Measurements from ENCODE around the gene SYT7.

DNA sequence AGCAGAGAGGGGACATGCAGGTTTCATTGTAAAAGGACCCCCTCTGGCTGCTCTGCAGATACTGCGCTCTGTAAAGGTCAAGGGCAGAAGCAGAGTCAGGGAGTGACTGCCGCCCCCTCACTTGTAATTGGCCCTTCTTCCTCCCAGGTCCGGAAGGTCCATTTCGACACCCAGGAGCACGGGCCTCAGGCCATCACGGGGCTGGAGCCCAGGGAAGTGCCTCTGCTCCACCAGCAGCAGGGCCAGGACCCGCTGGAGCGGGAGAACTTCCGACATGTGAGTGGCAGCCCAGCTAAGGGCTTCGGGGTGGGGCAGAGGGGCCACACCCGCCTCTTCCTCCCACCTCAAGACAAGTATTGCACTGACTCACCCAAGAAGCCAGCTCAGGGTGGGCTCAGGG lies 96.3 kb downstream of the SYT7 start:
- TF ChIP-seq, protein P1, sequence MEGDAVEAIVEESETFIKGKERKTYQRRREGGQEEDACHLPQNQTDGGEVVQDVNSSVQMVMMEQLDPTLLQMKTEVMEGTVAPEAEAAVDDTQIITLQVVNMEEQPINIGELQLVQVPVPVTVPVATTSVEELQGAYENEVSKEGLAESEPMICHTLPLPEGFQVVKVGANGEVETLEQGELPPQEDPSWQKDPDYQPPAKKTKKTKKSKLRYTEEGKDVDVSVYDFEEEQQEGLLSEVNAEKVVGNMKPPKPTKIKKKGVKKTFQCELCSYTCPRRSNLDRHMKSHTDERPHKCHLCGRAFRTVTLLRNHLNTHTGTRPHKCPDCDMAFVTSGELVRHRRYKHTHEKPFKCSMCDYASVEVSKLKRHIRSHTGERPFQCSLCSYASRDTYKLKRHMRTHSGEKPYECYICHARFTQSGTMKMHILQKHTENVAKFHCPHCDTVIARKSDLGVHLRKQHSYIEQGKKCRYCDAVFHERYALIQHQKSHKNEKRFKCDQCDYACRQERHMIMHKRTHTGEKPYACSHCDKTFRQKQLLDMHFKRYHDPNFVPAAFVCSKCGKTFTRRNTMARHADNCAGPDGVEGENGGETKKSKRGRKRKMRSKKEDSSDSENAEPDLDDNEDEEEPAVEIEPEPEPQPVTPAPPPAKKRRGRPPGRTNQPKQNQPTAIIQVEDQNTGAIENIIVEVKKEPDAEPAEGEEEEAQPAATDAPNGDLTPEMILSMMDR (IDR thresholded peaks at IDR 0.05), result no peak
- TF ChIP-seq POLR2A (IDR thresholded peaks at IDR 0.05), result no peak

Measured in thyroid gland (tissue), 4 donors.